ENCODE measurements around the gene NFKB2. TPM values are rescaled to one million over a fixed set of nuclear protein-coding genes. Genes with fewer than 3 reads are reported as not detected.
A peak's percentile ranks its signal among the peaks of the same experiment; 100 is the strongest.

Gene NFKB2
- total and polyA plus RNA-seq, 2 donors: 11.3 to 30.8 TPM

- under 1% methylated on average over 104 of the region's 104 CpGs for WGBS
- no peaks in the 10 kb centered on the region for H3K36me3 ChIP-seq (ENCODE audit: insufficient read depth)
- peak overlapping the region; percentile 68 for H3K27ac ChIP-seq (ENCODE audit: low read depth)
- H3K4me1 ChIP-seq (ENCODE audit: insufficient read depth): no peaks in the 10 kb centered on the region
- DNase-seq (ENCODE audit: extremely low spot score): no peak
- H3K4me3 ChIP-seq (ENCODE audit: low read depth, low read length): peak overlapping the region; percentile 88
Measured at GRCh38 chr10:102450374-102451104, 55.0 kb downstream of the NFKB2 start.

DNA sequence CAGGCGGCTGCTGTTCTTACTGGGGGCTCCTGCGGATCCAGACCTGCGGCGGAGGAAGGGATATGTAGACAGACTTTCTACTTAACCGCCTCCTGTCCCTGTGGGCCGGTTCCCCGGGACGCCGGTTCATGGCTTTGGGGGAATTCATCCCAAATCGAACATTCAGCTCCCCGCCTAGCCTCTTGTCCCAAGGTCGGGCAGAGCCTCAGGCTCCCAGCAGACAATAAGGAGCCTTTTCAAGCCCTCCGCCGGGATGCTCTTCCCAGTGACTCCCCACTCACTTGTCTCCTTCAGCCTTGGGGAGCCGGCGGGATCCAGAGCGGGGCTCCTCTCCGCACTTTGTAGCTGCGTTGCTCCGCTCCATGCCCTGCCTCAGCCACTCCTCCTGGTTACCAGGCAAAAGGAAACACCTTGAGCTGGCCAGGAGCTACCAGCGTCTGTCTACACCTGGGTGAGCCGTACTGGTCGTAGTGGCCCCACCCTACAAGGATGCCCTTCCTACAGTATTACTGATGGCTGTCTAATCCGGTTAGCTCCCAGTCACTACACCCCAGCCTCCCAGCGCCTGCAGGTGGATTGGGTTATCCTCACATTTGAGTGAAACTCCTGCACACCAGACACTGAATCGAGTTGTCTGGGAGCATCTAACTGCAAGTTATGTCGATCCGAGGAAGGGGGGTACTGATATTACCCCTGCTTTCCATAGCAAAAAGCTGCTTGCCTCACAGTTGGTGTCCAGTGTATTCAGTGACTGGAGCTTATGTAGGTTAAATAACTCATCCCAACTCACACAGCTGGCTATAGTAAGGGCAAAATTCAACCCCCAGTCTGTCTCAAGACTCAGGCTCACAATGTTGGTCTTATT lies 55.8 kb downstream of the NFKB2 start, which contains the start of gene C10orf95:
Gene C10orf95 (minus strand): TSS at position 439 of the 865 bp plus-strand sequence. CDS start 450 bp downstream, outside the sequence.
- no peaks in the 10 kb centered on the region for H3K36me3 ChIP-seq (ENCODE audit: insufficient read depth)
- DNase-seq (ENCODE audit: extremely low spot score): no peak
- WGBS: 30% methylated on average over 28 of the region's 28 CpGs

More for the DNA sequence above, 55.8 kb downstream of the NFKB2 start, which contains the start of gene C10orf95:
- peak within 1 kb of the TSS; percentile 88 for H3K4me3 ChIP-seq (ENCODE audit: low read depth, low read length)
- peak within 1 kb of the TSS; percentile 68 for H3K27ac ChIP-seq (ENCODE audit: low read depth)
- H3K4me1 ChIP-seq (ENCODE audit: insufficient read depth): no peaks in the 10 kb centered on the region

Small RNA genes lying within 50 kb of the gene (small RNA-seq; reads per million reads assigned to genes)
- gene MIR146B: 406 reads per million, percentile 98 among the genes with 10 or more reads in this experiment

Other genes with a start within 250 kb of the NFKB2 start
- 23.6 TPM for gene NOLC1, start 243.3 kb upstream of the NFKB2 start, total RNA-seq
- 43.1 TPM for gene NOLC1, start 243.3 kb upstream of the NFKB2 start, polyA plus RNA-seq
- not detected for gene ELOVL3, start 169.4 kb upstream of the NFKB2 start, total RNA-seq
- 0.29 TPM for gene ELOVL3, start 169.4 kb upstream of the NFKB2 start, polyA plus RNA-seq
- 0.32 TPM for gene PITX3, start 154.2 kb upstream of the NFKB2 start, total RNA-seq
- 0.08 TPM for gene PITX3, start 154.2 kb upstream of the NFKB2 start, polyA plus RNA-seq
- 29.3 TPM for gene GBF1, start 150.2 kb upstream of the NFKB2 start, total RNA-seq
- gene GBF1, start 150.2 kb upstream of the NFKB2 start, polyA plus RNA-seq: 22.9 TPM
- 38.4 TPM for gene PSD, start 23.1 kb downstream of the NFKB2 start, total RNA-seq
- gene PSD, start 23.1 kb downstream of the NFKB2 start, polyA plus RNA-seq: 276 TPM
- gene FBXL15, start 25.1 kb downstream of the NFKB2 start, total RNA-seq: 2.0 TPM
- 36.6 TPM for gene FBXL15, start 25.1 kb downstream of the NFKB2 start, polyA plus RNA-seq
- gene CUEDC2, start 36.9 kb downstream of the NFKB2 start, total RNA-seq: 26.9 TPM
- gene CUEDC2, start 36.9 kb downstream of the NFKB2 start, polyA plus RNA-seq: 77.9 TPM
- not detected for gene C10orf95, start 55.8 kb downstream of the NFKB2 start, total RNA-seq
- 0.11 TPM for gene C10orf95, start 55.8 kb downstream of the NFKB2 start, polyA plus RNA-seq
- gene ACTR1A, start 107.0 kb downstream of the NFKB2 start, total RNA-seq: 64.7 TPM
- gene ACTR1A, start 107.0 kb downstream of the NFKB2 start, polyA plus RNA-seq: 111 TPM
- 8.1 TPM for gene SUFU, start 108.3 kb downstream of the NFKB2 start, total RNA-seq
- 11.2 TPM for gene SUFU, start 108.3 kb downstream of the NFKB2 start, polyA plus RNA-seq
- gene TRIM8, start 248.8 kb downstream of the NFKB2 start, total RNA-seq: 35.5 TPM
- gene TRIM8, start 248.8 kb downstream of the NFKB2 start, polyA plus RNA-seq: 116 TPM

Data from urinary bladder (tissue), 4 donors.